Ovary (tissue), 9 donors: Measurements from ENCODE around the gene KCNAB1. TPM values are rescaled to one million over a fixed set of nuclear protein-coding genes. Genes with fewer than 3 reads are reported as not detected.

Experiments used
- DNase-seq, 5 donors: peaks; one replicate each; pipeline ENCODE4 v3.0.0-alpha.2; 2019 to 2020
- H3K27ac ChIP-seq, 2 donors: fragments of 200-600 bp; one replicate each; pipeline versions ENCODE4 v1.5.1 to v1.8.0; 2019 to 2022
- H3K27me3 ChIP-seq: fragments of 200-600 bp; one replicate; pipeline ENCODE4 v1.8.0; 2022
- H3K36me3 ChIP-seq: fragments of 200-600 bp; sonication (generic); one replicate; pipeline ENCODE4 v1.5.1; 2019
- H3K4me1 ChIP-seq: one replicate; pipeline ENCODE4 v1.8.1; 2013; ENCODE audit warnings: mild to moderate bottlenecking, moderate library complexity; ENCODE audit not compliant: insufficient read depth
- H3K4me3 ChIP-seq: fragments of 200-600 bp; sonication (generic); one replicate; pipeline ENCODE4 v1.5.1; 2017
- H3K9me3 ChIP-seq, 2 donors: fragments of 200-600 bp in 1 of 2; sonication (generic) in 1 of 2; one replicate each; pipeline versions ENCODE4 v1.5.1 to v1.8.1; 2013 to 2019; ENCODE audit warnings: mild to moderate bottlenecking in 1 of 2, moderate library complexity in 1 of 2
- CTCF ChIP-seq, 3 donors: fragments of 450-650 bp in 2 of 3; fragments of 200-600 bp in 1 of 3; IDR thresholded peaks; one replicate each; pipeline versions ENCODE4 v1.5.1 to v1.8.0; 2016 to 2022; ENCODE audit warnings: antibody characterized with exemption in 3 of 3, mild to moderate bottlenecking in 1 of 3
- EP300 ChIP-seq: sonication (generic); formaldehyde crosslinking; IDR thresholded peaks from one replicate; pipeline ENCODE4 v1.6.1; 2017; ENCODE audit warnings: antibody characterized with exemption
- POLR2A ChIP-seq: fragments of 450-650 bp; IDR thresholded peaks from one replicate; pipeline ENCODE4 v1.6.1; 2017; ENCODE audit warnings: antibody characterized with exemption, mild to moderate bottlenecking, moderate library complexity
- WGBS, 3 donors: extraction: QIAGEN DNeasy Blood & Tissue Kit in 1 of 3; methylation state at CpG; one replicate each; pipeline versions ENCODE4 v1.1.5 to v1.1.7; 2013 to 2017; 5-methylcytosine and 5-hydroxymethylcytosine counted together
- intact Hi-C, 4 donors: fragments of 100-400 bp; cut with DNase I; formaldehyde crosslinking; loops; one replicate each; pipeline versions ENCODE4 v1.11.0 to v1.15.1; 2022 to 2023
- polyA plus RNA-seq, 2 donors: library from polyadenylated mRNA; stranded (reverse); fragments of 200-250 nt in 1 of 2; fragments of 350-450 nt in 1 of 2; fragmentation: Illumina TruSeq in 1 of 2; extraction: RNeasy Lipid Tissue Mini Kit (QIAGEN cat#74804) in 1 of 2; gene quantifications; one replicate each; pipeline ENCODE4 v1.2.3, GENCODE V29; 2013 to 2014
- total RNA-seq, 7 donors: library from RNA; depleted of rRNA in 2 of 7; stranded (reverse); fragments of >200 nt in 2 of 7; fragmentation: NEBNext Ultra II Directional in 3 of 7; extraction: Animal tissue kit (Norgen Biotek cat#: 25700) in 3 of 7; gene quantifications; one replicate each; pipeline versions ENCODE4 v1.1.0 to v1.2.4, GENCODE V29; 2016 to 2023
- donor health status: DM: no; HTN: no; CAD: no; lungs with moderate emphysema.
- donor health status: DM: no; HTN: no; CAD: no.
- donor health status: Bipolar disorder and iron deficiency.
- donor health status: DM: yes; HTN: yes; CAD: no.
- donor health status: DM: no; HTN: no; CAD: no.
- donor health status: DM: yes; HTN: yes; CAD: no.

The KCNAB1 gene
- total and polyA plus RNA-seq, 9 donors, result 0.60 to 8.0 (median 2.4) TPM

- TF ChIP-seq POLR2A (no peak), EP300 (no peak), CTCF (IDR thresholded peaks at IDR 0.05) (no peak)
- WGBS, 3 donors, result 39 to 64% (median 58%) methylated on average over 2 of the region's 2 CpGs
- intact Hi-C loops, result no loop called here
Observed at GRCh38 chr3:156163848-156164247, 43.5 kb downstream of the KCNAB1 start.

GRCh38 chr3:156166808-156167207 lies 46.4 kb downstream of the KCNAB1 start:
- intact Hi-C loops, result no loop called here
- H3K27me3 ChIP-seq, result no peaks in the 10 kb centered on the region
- no peaks in the 10 kb centered on the region for H3K9me3 ChIP-seq
- WGBS, 3 donors, result 70 to 96% (median 81%) methylated on average over 4 of the region's 4 CpGs
- no peak for DNase-seq
- H3K4me3 ChIP-seq, result no peak overlapping the region
- no peaks in the 10 kb centered on the region for H3K36me3 ChIP-seq
- no peaks in the 10 kb centered on the region for H3K4me1 ChIP-seq
- H3K27ac ChIP-seq, result no peak overlapping the region
- TF ChIP-seq EP300, result no peak
- TF ChIP-seq POLR2A, result no peak
- TF ChIP-seq CTCF (IDR thresholded peaks at IDR 0.05), result no peak

More at GRCh38 chr3:156163848-156164247, 43.5 kb downstream of the KCNAB1 start:
- H3K36me3 ChIP-seq, result no peaks in the 10 kb centered on the region
- no peaks in the 10 kb centered on the region for H3K27me3 ChIP-seq
- no peak overlapping the region for H3K27ac ChIP-seq
- no peak for DNase-seq
- no peak overlapping the region for H3K4me3 ChIP-seq
- peaks cover 2% of the 10 kb centered on the region for H3K4me1 ChIP-seq
- no peaks in the 10 kb centered on the region for H3K9me3 ChIP-seq

GRCh38 chr3:156170571-156170970 lies 50.2 kb downstream of the KCNAB1 start:
- no peaks in the 10 kb centered on the region for H3K36me3 ChIP-seq
- intact Hi-C loops, result no loop called here
- TF ChIP-seq EP300 (no peak), POLR2A (no peak), CTCF (IDR thresholded peaks at IDR 0.05) (no peak)
- no peak overlapping the region for H3K4me3 ChIP-seq
- no peak overlapping the region for H3K27ac ChIP-seq
- H3K9me3 ChIP-seq, result no peaks in the 10 kb centered on the region
- DNase-seq, result no peak
- no peaks in the 10 kb centered on the region for H3K27me3 ChIP-seq
- no peaks in the 10 kb centered on the region for H3K4me1 ChIP-seq

GRCh38 chr3:156171281-156172267 lies 51.2 kb downstream of the KCNAB1 start:
- Histone ChIP-seq H3K4me1 (no peaks in the 10 kb centered on the region), H3K4me3 (no peak overlapping the region), H3K36me3 (no peaks in the 10 kb centered on the region), H3K9me3 (no peaks in the 10 kb centered on the region), H3K27ac (no peak overlapping the region), H3K27me3 (no peaks in the 10 kb centered on the region)
- intact Hi-C loops, result no loop called here
- DNase-seq, result no peak
- 85 to 93% (median 87%) methylated on average over 5 of the region's 5 CpGs for WGBS, 3 donors
- TF ChIP-seq EP300 (no peak), CTCF (IDR thresholded peaks at IDR 0.05) (no peak), POLR2A (no peak)
